Stimulated activated CD4-positive, alpha-beta T cell treated with anti-CD3 and anti-CD28 coated beads, Interleukin-1b, Interleukin-23, amount 100 ng/mL, for 24 hours (primary cell): Measurements from ENCODE around the gene HAUS7.
A peak's percentile ranks its signal among the peaks of the same experiment; 100 is the strongest.

Source experiments
- DNase-seq, 4 experiments: peaks; one replicate each; pipeline ENCODE4 v3.0.0-alpha.2; 2020; ENCODE audit warnings: low read depth in 4 of 4, low spot score in 1 of 4

HAUS7 gene

DNA sequence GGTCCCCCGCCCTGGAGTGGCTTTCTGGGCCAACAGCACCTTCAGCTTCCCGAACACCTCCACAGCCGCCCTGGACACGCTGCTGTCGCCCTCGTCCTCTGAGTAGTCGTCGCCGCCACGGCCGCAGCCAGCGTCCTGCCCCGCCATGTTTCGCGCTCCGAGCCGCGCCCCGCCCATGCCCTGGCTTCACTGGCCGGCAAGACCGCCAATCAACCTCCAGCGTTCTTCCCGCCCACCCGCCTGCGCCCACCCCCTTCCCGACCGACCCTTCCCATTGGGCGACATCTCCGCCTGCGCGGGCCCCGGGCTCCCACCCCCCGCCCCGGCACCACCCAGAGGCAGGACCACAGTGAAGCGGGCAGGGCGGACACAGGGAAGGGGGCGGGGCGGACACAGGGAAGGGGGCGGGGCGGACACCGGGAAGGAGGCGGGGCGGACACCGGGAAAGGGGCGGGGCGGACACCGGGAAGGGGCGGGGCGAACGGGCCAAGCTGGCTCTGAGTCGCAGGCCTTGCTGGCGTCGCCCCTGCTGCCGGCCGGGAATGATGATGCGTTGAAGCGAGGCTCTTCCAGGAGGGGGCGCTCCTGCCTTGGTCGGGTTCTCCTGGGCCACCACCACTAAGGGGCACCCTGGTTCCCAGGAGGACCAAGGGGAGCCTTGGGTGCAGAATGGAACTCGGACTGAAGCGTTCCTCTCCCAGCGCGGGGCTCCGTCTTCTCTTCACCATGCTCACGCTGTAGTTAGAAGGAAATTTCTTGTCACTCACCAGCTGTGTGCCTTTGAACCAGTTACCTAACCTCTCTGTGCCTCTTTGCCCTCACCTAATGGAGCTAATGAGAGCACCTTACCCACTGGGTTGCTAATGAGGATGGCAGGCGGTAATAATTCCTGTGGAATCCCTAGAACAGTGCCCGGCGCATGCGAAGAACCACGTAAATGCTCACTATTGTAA, at the start of gene HAUS7:
TSS of gene HAUS7 (minus strand) at position 166 of the 953 bp plus-strand sequence. CDS start at position 147, 19 bp downstream.
- peak; percentile 69 to 86 (median 80) for DNase-seq

DNA sequence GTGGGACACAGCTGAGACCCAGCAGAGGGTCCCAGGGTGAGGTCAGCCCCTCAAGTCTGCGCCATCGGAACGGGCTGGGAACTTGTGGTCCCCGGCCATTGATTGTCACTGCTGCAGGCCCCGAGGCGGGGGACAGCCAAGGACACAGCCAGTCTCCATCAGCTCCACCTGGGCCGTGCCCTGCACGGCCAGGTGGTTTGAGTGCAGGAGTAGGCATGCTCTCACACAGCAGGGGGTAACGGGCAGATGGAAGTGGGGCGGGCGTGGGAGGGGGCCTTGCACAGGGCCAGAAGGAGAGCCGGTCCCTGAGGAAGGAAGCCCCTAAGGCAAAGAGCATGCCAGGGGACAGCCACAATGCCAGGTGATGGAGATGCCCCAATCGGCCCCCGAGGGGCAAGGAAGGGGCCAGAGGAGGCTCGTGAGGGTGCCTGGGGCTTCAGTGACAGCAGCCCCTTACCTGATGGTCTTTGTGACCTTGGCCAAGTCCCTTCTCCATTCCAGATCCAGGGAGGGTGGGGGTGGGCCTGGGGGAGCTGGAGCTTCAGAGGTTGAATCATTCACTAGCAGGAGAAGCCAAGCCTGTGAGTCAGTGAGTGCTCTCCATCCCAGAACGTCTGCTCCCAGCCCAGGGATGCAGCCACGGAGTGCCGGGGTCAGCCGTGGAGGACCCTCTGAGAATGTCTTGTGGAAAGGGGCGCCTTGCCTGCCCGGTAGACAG, 49.4 kb upstream of the HAUS7 start:
- no peak for DNase-seq

DNA sequence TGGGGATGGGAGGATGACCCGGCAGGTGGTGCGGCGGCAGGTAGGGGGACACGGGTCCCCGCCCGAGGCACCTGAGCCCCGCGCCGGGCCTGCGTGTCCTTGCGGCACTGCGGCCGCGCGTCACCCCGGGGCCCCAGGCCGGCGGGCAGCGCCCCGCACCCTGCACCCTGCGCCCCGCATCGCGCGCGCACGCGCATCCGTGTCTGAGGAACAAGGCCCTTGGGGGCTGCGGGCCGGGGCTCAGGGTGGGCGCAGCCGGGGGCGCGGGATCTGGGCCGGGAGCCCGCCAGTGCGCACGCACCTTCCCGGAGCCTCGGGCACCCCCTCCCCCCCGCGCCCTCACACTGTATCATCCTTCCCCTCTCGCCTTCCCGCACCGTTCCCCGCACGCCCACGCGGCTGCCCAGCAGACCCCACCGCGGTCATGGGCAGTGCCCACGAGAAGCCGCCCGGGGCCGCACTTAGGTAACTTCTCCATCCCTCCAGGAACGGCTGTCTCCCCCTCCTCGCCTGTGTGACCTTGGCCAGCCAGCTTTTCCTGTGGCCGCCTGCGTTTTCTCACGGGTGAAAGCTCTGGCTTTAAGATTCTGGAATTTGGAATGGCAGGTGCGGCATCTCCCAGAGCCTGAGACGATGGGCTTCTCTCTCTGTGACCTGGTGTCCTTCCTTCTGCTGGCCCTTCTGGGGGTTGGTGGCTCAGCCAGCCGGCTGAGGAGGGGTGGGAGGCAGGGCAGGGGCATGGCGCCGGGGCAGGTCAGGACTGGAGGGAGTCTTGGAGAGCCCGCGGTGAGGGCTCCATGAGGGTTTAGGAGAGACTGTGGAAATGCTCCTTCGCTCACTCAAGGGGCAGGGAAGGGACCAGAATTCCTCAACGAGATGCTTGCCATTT, 47.8 kb upstream of the HAUS7 start:
- DNase-seq: no peak

DNA sequence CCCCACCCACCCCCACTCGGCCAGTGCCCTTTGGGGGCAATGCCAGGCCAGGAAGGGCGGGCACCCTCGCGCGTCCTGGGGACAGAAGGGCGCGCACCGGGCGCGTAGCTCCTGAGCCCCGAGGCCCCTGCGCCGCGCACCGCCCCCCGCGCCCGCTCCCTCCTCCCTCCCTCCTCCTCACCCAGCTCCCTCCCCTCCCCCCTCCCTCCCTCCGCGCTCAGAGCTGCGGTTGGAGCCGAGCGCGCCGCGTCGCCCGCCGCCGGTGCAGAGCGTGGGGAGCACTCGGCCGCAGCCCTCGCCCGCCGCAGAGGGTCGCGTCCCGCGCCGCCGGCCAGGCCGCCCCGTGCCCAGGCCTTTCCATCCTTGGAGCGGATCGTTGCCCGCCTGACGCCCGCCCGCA, 47.0 kb upstream of the HAUS7 start, which contains the start of gene ATP2B3:
TSS of gene ATP2B3 (plus strand) at position 220 of the 400 bp plus-strand sequence. CDS start 18,606 bp downstream, outside the sequence.
- no peak for DNase-seq

DNA sequence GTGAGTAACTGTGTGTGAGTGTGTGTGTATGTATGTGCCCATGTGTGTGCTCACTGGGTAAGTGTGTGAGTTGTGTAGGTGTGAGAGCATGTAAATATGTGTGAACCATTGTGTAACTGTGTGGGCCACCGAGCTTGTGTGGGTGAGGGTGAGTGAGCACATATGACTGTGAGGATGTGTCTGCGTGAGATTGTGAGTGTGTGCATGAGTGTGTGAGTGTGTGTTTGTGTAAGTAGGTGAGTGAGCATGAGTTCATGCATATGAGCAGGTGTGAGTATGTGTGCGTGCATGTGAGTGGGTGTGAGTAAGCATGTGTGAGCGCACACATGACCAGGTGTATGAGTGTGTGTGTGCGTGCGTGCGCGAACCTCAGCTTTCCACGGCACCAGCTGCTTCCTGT, 45.7 kb upstream of the HAUS7 start:
- no peak for DNase-seq

DNA sequence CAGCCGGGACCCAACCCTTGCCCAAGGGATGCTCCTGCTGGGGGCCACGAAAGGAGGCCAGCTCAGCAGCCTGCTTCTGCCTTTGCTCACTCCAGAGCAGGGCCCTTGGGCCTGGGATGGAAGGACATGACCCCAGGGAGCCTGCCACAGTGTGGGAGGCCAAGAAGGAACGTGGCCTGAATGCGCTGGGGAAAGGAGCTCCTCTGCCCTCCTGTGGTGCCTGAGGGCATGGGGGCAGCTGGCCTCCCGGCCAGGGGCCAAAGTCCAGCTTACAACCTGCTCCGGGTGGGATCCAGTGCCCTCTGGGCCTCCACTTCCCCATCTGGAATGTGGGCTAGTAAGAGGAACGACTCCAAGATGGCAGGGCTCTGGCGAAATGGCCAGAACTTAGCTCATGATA, 45.1 kb upstream of the HAUS7 start:
- no peak for DNase-seq

DNA sequence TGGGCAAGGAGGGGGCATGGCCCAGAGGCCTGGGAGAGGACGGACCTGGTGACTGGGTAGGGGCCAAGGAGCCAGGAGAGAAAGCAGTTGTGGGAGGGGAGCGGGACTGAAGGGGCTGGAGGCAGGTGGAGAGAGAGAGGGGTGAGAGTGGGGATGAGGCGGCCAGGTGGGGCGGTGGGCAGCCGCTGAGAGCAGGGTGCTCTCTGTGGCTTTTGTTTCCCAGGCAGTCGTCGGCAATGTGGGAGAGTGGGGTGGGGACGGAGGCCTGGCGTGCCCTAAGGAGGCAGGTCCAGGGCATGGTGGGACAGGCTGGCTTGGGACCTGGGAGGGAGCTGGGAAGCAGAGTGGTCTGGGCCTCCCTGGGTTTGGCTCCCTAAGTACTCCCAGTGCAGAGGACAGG, 43.9 kb upstream of the HAUS7 start:
- DNase-seq: no peak

DNA sequence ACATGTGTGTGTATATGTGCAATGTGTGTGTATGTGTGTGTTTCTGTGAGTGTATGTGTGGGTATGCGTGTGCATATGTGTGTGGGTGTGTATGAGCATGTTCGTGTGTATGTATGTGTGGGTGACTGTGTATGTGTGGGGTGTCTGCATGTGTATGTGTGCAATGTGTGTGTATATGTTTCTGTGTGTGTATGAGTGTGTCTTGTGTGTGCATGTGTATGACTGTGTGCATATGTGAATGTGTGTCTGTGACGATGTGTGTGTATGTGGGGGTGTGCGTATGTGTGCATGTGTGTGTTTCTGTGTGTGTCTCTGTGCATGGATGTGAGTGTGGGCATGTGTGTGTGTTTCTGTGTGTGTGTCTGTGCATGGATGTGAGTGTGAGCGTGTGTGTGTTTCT, 42.9 kb upstream of the HAUS7 start:
- no peak for DNase-seq

DNA sequence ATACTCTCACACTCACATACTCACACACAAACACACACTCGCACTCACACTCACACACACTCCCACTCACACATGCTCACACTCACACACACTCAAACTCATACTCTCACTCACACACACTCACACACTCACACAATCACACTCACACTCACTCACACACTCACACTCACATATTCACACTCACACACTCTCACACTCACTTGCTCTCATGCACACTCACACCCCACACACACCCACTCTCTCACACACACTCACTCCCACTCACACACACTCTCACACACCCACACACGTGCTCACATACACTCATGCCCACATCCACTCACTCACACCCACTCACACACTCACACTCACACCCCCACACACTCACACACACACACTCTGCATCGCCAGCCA, 42.1 kb upstream of the HAUS7 start:
- DNase-seq: no peak

DNA sequence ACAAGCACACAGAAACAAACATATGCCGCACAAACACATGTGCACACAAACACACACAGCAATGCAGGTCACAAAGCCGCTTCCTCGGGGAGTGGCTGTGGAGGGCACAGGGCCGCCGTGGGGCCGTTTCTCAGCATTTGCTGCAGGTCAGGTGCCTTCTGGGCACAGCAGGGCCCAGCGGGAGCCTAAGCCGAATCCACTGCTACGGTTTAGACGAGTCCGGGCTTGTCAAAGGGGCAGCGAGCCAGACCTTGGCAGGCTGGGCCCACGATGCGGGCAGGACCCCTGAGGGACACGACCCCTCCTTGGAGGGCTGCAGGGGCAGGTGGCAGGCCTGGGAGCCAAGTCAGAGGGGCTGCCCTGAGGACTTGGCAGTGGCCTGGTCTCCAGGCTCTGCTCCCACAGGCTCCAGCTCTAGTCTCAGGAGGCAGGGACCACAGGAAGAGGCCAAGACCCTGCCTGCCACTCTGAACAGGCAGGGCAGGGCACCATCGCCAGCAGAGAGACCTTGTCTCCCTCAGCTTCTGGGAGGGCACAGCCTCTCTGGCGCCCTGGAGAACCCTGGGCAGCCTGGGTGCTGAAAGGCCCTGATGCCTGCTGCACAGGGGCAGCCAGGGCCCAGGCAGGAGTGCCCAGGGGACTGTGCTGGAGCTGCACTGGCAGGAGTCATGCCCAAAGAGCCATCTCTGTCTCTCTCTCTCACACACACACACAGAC, 41.6 kb upstream of the HAUS7 start:
- DNase-seq: no peak

DNA sequence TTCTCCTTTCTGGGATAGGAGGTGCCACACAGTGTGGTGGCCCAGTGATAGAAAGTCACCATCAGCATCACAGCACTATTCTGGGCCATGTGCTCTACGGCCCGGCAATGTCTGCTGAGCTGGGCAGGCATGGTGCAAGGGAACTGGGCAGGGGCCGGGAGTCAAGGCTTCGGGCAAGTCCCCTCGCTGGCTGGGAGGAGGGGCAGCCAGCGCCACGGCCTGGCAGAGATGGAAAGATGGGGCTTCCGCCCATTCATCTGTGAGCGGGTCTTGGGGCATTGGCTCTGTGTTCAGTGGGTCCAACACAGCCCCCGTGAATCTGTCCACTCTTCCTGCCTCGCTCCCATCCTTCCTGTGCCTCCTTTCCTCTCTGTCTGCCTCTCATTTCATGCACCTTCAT, 40.0 kb upstream of the HAUS7 start:
- no peak for DNase-seq

DNA sequence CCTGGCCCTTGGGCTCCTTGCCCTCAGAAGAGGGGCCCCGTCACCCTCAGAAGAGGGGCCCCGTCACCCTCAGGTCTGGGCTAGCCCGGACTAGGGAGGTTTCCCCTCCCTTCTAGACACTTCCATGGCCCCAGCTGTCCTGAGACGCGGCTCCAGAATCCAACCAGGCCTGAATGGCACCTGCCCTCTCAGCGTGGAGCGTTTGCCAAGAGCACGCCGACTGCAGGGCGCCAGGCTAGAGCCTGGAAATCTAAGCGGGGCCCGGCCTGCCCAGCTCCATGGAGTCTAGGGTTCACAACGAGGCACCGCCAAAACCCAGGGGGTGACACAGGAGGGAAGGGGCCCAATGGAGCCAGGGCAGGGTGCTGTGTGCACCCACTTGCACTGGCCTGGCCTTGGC, 39.2 kb upstream of the HAUS7 start:
- no peak for DNase-seq

DNA sequence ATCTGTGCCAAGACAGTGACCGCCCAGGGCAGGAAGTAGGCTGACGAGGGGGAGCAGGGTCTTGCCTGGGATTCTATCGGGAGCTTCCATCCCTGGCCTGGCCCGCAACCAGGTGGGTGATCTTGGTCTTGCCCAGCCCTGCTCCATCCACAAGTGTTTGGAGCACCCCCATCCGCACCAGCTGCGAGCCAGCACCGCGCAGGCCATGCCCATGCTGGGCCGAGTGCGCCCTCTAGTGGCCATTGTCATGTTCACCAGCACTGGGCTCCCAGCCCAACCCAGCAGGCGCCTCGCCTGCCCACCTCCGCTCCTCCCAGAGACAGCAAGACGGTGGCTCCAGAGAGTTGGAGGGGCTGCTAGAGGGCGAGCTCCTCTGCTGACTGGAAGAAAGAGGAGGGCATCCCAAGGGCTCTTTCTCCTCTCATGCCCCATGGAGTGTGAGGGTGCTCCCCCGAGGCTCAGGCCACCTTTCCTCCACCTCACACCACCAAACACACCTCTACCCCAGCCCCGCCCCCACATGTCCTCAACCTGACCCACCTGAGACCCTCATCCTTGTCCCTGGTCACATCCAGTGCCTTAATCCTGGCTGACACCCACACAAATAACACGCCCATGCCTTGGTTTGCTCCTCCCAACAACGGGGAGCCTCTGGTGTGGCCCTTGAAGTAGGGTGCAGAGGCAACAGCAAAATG, 37.3 kb upstream of the HAUS7 start:
- peak; percentile 59 to 77 (median 67) for DNase-seq

DNA sequence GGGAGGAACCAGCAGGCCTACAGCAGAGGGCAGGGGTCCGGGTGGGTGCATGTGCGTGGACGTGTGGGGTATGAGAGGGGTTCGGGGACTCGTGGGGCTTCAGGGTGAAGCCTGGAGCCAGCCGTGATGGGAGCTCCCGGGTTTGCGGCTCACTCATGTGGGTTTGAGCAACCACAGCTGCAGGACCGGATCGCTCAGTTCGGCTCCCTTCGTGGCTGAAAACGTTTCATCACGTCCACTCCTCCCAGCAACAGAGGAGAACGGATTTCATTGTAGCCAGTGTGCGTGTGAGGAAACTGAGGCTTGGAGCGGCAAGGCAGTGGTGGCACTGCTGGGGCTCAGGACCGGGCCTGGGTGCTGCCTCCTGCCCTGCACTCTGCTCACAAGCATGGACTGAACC, 35.0 kb upstream of the HAUS7 start:
- DNase-seq: no peak

DNA sequence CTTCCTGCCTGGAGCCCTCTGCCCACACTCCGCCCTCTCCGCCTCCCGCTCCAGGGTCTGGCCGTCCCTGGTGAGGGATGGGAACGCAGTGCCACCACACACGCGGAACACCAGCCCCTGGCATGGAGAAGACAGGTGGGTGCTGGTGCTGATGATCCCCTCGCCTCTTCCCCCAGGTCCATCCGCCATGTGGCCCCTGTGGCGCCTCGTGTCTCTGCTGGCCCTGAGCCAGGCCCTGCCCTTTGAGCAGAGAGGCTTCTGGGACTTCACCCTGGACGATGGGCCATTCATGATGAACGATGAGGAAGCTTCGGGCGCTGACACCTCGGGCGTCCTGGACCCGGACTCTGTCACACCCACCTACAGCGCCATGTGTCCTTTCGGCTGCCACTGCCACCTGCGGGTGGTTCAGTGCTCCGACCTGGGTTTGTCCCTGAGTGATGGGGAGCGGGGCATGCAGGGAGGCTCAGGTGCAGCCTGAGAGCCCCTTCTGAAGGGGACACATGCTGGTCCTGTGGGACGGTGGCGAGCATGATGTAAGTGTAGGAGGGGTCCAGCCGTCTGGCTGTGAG, 34.2 kb upstream of the HAUS7 start:
- no peak for DNase-seq

DNA sequence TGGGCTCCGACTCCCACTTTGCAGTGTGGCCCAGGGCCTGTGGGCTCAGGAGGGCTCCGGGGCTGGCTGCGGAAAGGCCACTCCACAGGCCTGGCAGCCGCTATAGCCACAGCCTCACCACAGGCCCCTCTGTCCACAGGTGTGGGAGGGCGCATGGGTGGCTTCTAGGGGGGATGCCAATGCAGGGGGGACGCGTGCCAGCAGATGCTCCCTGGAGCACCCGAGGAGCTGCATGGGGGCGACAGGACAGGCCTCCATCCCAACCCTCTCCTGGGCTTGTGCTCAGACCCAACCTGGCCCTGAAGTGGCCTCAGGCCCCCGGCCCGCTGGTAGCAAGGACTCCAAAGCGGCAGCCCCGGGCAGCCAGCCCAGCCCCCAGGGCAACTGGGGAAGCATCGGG, 32.4 kb upstream of the HAUS7 start:
- DNase-seq: no peak

DNA sequence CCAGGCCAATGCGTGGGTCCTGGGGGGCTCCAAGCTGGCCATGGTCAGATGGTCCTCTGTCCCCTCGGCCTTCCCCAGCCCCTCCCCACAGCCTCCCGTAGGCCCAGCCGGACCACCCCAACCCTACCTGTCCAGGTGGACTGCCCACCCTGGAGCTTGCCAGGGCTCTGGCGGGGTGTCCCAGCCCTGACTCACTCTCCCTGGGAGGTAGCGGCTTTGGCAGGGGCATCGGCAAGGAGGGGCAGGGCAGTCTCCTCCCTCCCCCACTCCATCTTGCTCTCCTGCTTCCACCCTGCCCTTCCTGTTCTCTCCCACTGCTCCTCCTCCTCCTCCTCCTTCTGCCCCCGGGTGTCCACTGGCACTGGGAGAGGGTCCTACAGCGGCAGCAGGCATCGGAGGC, 31.8 kb upstream of the HAUS7 start:
- DNase-seq: no peak

DNA sequence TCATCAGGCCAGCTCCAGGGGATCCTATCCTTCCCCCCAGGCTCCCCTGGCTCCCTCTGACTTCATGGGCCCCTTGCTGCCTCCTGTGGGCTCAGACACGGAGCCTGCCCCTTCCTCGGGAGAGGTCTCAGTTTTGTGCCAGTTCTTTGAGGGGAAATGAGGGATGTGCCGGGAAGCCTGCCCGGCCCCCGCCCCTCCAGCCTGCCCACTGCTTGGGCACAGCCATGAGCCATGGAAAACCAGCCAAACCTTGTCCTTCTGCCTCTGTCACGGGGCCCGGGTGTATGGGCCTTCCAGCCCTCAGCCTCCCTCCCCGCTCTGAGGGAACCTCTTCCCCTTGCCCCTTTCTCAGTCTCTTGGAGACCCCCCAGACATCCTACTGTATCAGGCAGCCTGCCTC, 31.2 kb upstream of the HAUS7 start:
- no peak for DNase-seq

DNA sequence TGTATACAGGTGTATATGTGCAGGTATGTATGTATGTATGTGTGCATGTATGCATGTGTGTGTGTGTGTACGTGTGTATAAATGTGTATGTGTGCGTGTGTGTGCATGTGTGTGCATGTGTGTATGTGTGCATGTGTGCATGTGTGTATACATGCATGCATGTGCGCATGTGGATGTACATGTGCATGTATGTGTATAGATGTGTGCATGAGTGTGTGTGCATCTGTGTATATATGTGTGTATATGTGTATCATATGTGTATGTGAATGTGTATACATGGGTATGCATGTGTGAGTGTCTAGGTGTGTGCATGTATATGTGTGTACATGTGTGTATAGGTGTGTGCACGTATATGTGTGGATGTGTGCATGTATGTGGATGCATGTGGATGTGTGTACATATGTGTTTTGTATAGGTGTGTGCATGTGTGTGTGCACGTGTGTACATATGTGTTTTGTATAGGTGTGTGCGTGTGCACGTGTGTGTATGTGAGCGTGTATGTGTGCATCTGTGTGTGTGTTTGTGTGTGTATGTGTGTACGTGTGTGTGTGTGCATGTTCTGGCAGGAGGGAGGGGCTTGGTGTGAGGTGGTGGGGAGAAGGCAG, 30.4 kb upstream of the HAUS7 start:
- no peak for DNase-seq
